ENCODE measurements around the gene NKG7.

DNA sequence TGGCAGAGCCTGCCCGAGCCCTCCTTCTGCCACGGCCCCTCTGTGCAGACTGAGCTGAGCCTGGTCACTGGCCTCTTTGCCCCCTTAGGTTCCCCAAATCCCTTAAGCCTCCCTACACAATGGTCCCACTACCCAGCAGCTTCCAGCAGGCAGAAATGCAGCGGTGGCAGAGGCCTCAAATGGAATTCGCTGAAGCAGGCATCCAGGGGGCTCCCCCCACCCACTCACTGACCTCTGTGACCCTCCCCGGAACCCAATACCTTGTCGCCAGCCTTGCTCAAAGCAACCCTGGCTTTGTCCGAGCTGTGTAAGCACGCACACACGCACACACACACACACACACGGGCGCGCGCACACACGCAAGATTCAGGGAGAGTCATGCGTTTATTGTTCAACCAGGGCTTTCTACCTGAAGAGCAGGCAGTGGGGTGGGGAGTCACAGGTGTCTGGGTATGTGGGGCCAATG lies 15.5 kb upstream of the NKG7 start, which contains the start of gene LIM2:
- TF ChIP-seq, protein P1, sequence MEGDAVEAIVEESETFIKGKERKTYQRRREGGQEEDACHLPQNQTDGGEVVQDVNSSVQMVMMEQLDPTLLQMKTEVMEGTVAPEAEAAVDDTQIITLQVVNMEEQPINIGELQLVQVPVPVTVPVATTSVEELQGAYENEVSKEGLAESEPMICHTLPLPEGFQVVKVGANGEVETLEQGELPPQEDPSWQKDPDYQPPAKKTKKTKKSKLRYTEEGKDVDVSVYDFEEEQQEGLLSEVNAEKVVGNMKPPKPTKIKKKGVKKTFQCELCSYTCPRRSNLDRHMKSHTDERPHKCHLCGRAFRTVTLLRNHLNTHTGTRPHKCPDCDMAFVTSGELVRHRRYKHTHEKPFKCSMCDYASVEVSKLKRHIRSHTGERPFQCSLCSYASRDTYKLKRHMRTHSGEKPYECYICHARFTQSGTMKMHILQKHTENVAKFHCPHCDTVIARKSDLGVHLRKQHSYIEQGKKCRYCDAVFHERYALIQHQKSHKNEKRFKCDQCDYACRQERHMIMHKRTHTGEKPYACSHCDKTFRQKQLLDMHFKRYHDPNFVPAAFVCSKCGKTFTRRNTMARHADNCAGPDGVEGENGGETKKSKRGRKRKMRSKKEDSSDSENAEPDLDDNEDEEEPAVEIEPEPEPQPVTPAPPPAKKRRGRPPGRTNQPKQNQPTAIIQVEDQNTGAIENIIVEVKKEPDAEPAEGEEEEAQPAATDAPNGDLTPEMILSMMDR (conservative IDR thresholded peaks at IDR 0.05; ENCODE audit: low read depth, low read length), result no peak
- no peak for TF ChIP-seq EZH2 (IDR thresholded peaks at IDR 0.05; ENCODE audit: borderline replicate concordance, low read depth, low read length, poor library complexity, severe bottlenecking)

Measured in A673 (cell line).